Measurements from ENCODE around the gene ZNF766. TPM values are rescaled to one million over a fixed set of nuclear protein-coding genes. Genes with fewer than 3 reads are reported as not detected.

The ZNF766 gene
- polyA plus RNA-seq, 10 donors: 8.1 to 14.4 (median 11.9) TPM

Other genes starting within 250 kb of the ZNF766 start
- gene ZNF614, start 241.2 kb upstream of the ZNF766 start, polyA plus RNA-seq (ENCODE audit: insufficient read length in 10 of 10): 10 to 100 TPM in 4 of 10 donors, 1 to 10 TPM in 6; 7.4 to 10.9 (median 9.4) TPM
- 10 to 100 TPM in 5 of 10 donors, 1 to 10 TPM in 5; 7.3 to 14.6 (median 10.0) TPM for gene ZNF432, start 220.7 kb upstream of the ZNF766 start, polyA plus RNA-seq (ENCODE audit: insufficient read length in 10 of 10)
- 10 to 100 TPM in 5 of 10 donors, 1 to 10 TPM in 5; 8.2 to 18.9 (median 10.0) TPM for gene ZNF841, start 173.8 kb upstream of the ZNF766 start, polyA plus RNA-seq (ENCODE audit: insufficient read length in 10 of 10)
- 10 to 100 TPM in 5 of 10 donors, 1 to 10 TPM in 5; 7.3 to 12.8 (median 10.1) TPM for gene ZNF616, start 129.6 kb upstream of the ZNF766 start, polyA plus RNA-seq (ENCODE audit: insufficient read length in 10 of 10)
- gene ZNF836, start 98.0 kb upstream of the ZNF766 start, polyA plus RNA-seq (ENCODE audit: insufficient read length in 10 of 10): 10 to 100 TPM in 2 of 10 donors, 1 to 10 TPM in 8; 5.9 to 10.9 (median 8.6) TPM
- gene PPP2R1A, start 79.5 kb upstream of the ZNF766 start, polyA plus RNA-seq (ENCODE audit: insufficient read length in 10 of 10): 100 to 1,000 TPM; 242 to 328 (median 297) TPM
- 10 to 100 TPM in 5 of 10 donors, 1 to 10 TPM in 5; 7.9 to 12.8 (median 10.4) TPM for gene ZNF480, start 27.6 kb downstream of the ZNF766 start, polyA plus RNA-seq (ENCODE audit: insufficient read length in 10 of 10)
- 1 to 10 TPM; 3.3 to 6.3 (median 4.2) TPM for gene ZNF610, start 66.7 kb downstream of the ZNF766 start, polyA plus RNA-seq (ENCODE audit: insufficient read length in 10 of 10)
- gene ZNF880, start 100.3 kb downstream of the ZNF766 start, polyA plus RNA-seq (ENCODE audit: insufficient read length in 10 of 10): 10 to 100 TPM; 11.4 to 17.1 (median 15.3) TPM
- 10 to 100 TPM; 12.1 to 30.7 (median 17.3) TPM for gene ZNF528, start 128.3 kb downstream of the ZNF766 start, polyA plus RNA-seq (ENCODE audit: insufficient read length in 10 of 10)
- 1 to 10 TPM in 1 of 10 donors, under 1 TPM in 9; 0.47 to 1.4 (median 0.66) TPM for gene ZNF534, start 159.6 kb downstream of the ZNF766 start, polyA plus RNA-seq (ENCODE audit: insufficient read length in 10 of 10)
- 1 to 10 TPM; 2.2 to 4.8 (median 2.6) TPM for gene ZNF578, start 184.0 kb downstream of the ZNF766 start, polyA plus RNA-seq (ENCODE audit: insufficient read length in 10 of 10)